GM23338 (cell line): ENCODE measurements around the gene TTC3.

Source experiments
- EZH2 ChIP-seq: fragments of 200-600 bp; sonication (generic); IDR thresholded peaks from one replicate; pipeline ENCODE4 v1.8.0; 2017; ENCODE audit warnings: antibody characterized with exemption, mild to moderate bottlenecking, low read depth; ENCODE audit not compliant: unreplicated experiment
- EZH2phosphoT487 ChIP-seq: fragments of 200-600 bp; sonication (generic); IDR thresholded peaks from one replicate; pipeline ENCODE4 v1.8.1; 2018; ENCODE audit warnings: antibody characterized with exemption; ENCODE audit not compliant: unreplicated experiment
- JUNB ChIP-seq: IDR thresholded peaks from one replicate; pipeline ENCODE4 v1.6.1; 2016; ENCODE audit warnings: antibody characterized with exemption; ENCODE audit not compliant: unreplicated experiment
- POLR2AphosphoS5 ChIP-seq: IDR thresholded peaks from 2 replicates; pipeline ENCODE4 v1.6.1; 2016; ENCODE audit warnings: antibody characterized with exemption, low read depth
- ZNF114 ChIP-seq: fragments of 250-450 bp; sonication (Bioruptor Pico); IDR thresholded peaks from 2 replicates; pipeline ENCODE4 v1.5.0; 2020; ENCODE audit warnings: mild to moderate bottlenecking, moderate library complexity
- TF ChIP-seq, protein P1 (sequence below): fragments of 250-450 bp; sonication (Bioruptor Pico); IDR thresholded peaks from 2 replicates; pipeline ENCODE4 v1.5.0; 2020; ENCODE audit warnings: mild to moderate bottlenecking, moderate library complexity
- TF ChIP-seq, protein P2 (sequence below), 2 experiments: fragments of 200-600 bp in 1 of 2; sonication (generic) in 1 of 2; conservative IDR thresholded peaks; 2 replicates each; pipeline versions ENCODE4 v1.5.1 to v1.6.1; 2016 to 2017; ENCODE audit warnings: antibody characterized with exemption in 2 of 2, low read depth in 2 of 2, mild to moderate bottlenecking in 2 of 2, moderate library complexity in 1 of 2
- TF ChIP-seq, protein P3 (sequence below): IDR thresholded peaks from one replicate; pipeline ENCODE4 v1.6.1; 2018; ENCODE audit warnings: antibody characterized with exemption; ENCODE audit not compliant: unreplicated experiment

DNA sequence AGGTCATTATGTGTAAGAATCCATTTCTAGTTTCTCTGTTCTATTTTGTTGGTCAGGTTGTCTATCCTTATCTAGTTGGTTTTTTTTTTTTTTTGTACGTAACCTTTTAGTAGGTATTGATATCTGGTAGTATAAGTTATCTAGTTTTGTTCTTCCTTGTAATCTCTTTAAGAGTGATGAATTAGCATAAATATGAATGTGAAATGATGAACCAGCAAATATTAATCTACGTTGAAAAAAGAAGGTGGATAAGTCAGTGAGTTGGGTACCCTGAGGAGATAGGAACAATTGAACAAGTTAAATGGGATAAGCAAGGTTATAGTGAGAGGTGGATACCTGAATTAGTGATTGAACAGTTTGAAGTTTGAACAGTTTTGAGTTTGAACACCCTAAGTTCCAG lies 33.9 kb downstream of the TTC3 start:
- TF ChIP-seq, protein P1, sequence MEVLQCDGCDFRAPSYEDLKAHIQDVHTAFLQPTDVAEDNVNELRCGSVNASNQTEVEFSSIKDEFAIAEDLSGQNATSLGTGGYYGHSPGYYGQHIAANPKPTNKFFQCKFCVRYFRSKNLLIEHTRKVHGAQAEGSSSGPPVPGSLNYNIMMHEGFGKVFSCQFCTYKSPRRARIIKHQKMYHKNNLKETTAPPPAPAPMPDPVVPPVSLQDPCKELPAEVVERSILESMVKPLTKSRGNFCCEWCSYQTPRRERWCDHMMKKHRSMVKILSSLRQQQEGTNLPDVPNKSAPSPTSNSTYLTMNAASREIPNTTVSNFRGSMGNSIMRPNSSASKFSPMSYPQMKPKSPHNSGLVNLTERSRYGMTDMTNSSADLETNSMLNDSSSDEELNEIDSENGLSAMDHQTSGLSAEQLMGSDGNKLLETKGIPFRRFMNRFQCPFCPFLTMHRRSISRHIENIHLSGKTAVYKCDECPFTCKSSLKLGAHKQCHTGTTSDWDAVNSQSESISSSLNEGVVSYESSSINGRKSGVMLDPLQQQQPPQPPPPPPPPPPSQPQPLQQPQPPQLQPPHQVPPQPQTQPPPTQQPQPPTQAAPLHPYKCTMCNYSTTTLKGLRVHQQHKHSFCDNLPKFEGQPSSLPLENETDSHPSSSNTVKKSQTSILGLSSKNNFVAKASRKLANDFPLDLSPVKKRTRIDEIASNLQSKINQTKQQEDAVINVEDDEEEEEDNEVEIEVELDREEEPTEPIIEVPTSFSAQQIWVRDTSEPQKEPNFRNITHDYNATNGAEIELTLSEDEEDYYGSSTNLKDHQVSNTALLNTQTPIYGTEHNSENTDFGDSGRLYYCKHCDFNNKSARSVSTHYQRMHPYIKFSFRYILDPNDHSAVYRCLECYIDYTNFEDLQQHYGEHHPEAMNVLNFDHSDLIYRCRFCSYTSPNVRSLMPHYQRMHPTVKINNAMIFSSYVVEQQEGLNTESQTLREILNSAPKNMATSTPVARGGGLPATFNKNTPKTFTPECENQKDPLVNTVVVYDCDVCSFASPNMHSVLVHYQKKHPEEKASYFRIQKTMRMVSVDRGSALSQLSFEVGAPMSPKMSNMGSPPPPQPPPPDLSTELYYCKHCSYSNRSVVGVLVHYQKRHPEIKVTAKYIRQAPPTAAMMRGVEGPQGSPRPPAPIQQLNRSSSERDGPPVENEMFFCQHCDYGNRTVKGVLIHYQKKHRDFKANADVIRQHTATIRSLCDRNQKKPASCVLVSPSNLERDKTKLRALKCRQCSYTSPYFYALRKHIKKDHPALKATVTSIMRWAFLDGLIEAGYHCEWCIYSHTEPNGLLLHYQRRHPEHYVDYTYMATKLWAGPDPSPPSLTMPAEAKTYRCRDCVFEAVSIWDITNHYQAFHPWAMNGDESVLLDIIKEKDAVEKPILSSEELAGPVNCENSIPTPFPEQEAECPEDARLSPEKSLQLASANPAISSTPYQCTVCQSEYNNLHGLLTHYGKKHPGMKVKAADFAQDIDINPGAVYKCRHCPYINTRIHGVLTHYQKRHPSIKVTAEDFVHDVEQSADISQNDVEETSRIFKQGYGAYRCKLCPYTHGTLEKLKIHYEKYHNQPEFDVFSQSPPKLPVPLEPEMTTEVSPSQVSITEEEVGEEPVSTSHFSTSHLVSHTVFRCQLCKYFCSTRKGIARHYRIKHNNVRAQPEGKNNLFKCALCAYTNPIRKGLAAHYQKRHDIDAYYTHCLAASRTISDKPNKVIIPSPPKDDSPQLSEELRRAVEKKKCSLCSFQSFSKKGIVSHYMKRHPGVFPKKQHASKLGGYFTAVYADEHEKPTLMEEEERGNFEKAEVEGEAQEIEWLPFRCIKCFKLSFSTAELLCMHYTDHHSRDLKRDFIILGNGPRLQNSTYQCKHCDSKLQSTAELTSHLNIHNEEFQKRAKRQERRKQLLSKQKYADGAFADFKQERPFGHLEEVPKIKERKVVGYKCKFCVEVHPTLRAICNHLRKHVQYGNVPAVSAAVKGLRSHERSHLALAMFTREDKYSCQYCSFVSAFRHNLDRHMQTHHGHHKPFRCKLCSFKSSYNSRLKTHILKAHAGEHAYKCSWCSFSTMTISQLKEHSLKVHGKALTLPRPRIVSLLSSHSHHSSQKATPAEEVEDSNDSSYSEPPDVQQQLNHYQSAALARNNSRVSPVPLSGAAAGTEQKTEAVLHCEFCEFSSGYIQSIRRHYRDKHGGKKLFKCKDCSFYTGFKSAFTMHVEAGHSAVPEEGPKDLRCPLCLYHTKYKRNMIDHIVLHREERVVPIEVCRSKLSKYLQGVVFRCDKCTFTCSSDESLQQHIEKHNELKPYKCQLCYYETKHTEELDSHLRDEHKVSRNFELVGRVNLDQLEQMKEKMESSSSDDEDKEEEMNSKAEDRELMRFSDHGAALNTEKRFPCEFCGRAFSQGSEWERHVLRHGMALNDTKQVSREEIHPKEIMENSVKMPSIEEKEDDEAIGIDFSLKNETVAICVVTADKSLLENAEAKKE (CRISPR knock-in tag) = no peak
- TF ChIP-seq, protein P2, sequence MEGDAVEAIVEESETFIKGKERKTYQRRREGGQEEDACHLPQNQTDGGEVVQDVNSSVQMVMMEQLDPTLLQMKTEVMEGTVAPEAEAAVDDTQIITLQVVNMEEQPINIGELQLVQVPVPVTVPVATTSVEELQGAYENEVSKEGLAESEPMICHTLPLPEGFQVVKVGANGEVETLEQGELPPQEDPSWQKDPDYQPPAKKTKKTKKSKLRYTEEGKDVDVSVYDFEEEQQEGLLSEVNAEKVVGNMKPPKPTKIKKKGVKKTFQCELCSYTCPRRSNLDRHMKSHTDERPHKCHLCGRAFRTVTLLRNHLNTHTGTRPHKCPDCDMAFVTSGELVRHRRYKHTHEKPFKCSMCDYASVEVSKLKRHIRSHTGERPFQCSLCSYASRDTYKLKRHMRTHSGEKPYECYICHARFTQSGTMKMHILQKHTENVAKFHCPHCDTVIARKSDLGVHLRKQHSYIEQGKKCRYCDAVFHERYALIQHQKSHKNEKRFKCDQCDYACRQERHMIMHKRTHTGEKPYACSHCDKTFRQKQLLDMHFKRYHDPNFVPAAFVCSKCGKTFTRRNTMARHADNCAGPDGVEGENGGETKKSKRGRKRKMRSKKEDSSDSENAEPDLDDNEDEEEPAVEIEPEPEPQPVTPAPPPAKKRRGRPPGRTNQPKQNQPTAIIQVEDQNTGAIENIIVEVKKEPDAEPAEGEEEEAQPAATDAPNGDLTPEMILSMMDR (conservative IDR thresholded peaks at IDR 0.05; ENCODE audit: low read depth in 2 of 2) = no peak
- TF ChIP-seq, protein P3, sequence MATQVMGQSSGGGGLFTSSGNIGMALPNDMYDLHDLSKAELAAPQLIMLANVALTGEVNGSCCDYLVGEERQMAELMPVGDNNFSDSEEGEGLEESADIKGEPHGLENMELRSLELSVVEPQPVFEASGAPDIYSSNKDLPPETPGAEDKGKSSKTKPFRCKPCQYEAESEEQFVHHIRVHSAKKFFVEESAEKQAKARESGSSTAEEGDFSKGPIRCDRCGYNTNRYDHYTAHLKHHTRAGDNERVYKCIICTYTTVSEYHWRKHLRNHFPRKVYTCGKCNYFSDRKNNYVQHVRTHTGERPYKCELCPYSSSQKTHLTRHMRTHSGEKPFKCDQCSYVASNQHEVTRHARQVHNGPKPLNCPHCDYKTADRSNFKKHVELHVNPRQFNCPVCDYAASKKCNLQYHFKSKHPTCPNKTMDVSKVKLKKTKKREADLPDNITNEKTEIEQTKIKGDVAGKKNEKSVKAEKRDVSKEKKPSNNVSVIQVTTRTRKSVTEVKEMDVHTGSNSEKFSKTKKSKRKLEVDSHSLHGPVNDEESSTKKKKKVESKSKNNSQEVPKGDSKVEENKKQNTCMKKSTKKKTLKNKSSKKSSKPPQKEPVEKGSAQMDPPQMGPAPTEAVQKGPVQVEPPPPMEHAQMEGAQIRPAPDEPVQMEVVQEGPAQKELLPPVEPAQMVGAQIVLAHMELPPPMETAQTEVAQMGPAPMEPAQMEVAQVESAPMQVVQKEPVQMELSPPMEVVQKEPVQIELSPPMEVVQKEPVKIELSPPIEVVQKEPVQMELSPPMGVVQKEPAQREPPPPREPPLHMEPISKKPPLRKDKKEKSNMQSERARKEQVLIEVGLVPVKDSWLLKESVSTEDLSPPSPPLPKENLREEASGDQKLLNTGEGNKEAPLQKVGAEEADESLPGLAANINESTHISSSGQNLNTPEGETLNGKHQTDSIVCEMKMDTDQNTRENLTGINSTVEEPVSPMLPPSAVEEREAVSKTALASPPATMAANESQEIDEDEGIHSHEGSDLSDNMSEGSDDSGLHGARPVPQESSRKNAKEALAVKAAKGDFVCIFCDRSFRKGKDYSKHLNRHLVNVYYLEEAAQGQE = no peak
- no peak for TF ChIP-seq JUNB
- no peak for TF ChIP-seq EZH2
- TF ChIP-seq POLR2AphosphoS5 = no peak
- no peak for TF ChIP-seq EZH2phosphoT487
- no peak for TF ChIP-seq ZNF114 (CRISPR knock-in tag)
